AG04449 (cell line): ENCODE data around the gene IRF3.
A peak's percentile ranks its signal among the peaks of the same experiment; 100 is the strongest.

ENCODE experiments used
- CTCF ChIA-PET: fragments of 350-600 bp; formaldehyde crosslinking; extraction: SDS; loops from one replicate; lab custom pipeline; 2021; ENCODE audit warnings: antibody characterized with exemption; lab: Yijun Ruan, JAX
- POLR2A ChIA-PET: fragments of 400-600, 350-600 bp; formaldehyde crosslinking; extraction: SDS; loops from one replicate; lab custom pipeline; 2020; ENCODE audit warnings: antibody characterized with exemption, inconsistent platforms; lab: Yijun Ruan, JAX
- DNase-seq: peaks from one replicate; pipeline ENCODE4 v3.0.0-alpha.2; 2010; ENCODE audit warnings: low read depth, low spot score
- H3K4me3 ChIP-seq: 2 replicates; pipeline ENCODE4 v1.5.1; 2011; ENCODE audit warnings: low read depth, mild to moderate bottlenecking, control low read depth, low read length
- TF ChIP-seq, protein P1 (sequence below): IDR thresholded peaks from one replicate; pipeline ENCODE4 v1.5.1; 2011; ENCODE audit warnings: mild to moderate bottlenecking, moderate library complexity, low read length, control low read depth, inconsistent platforms; ENCODE audit not compliant: insufficient read depth; ENCODE audit errors: missing control alignments

Gene IRF3

DNA sequence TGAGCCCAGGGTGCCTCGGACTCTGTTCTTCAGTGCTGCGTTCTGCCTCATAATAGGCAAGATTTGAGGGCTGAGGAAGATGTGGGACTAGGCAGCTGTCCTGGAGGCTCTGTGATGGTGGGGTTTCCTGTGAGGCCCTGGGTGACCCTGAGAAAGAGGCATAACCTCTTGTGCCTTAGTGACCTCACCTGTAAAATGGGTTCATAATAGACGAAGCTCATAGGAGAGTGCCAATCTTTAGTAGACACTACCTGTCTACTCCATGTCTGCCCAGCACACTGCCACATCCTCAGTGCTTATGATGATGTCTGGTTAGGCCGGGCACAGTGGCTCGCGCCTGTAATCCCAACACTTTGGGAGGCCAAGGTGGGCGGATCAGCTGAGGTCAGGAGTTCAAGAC is 49.1 kb downstream of the IRF3 start:
- TF ChIP-seq, protein P1, sequence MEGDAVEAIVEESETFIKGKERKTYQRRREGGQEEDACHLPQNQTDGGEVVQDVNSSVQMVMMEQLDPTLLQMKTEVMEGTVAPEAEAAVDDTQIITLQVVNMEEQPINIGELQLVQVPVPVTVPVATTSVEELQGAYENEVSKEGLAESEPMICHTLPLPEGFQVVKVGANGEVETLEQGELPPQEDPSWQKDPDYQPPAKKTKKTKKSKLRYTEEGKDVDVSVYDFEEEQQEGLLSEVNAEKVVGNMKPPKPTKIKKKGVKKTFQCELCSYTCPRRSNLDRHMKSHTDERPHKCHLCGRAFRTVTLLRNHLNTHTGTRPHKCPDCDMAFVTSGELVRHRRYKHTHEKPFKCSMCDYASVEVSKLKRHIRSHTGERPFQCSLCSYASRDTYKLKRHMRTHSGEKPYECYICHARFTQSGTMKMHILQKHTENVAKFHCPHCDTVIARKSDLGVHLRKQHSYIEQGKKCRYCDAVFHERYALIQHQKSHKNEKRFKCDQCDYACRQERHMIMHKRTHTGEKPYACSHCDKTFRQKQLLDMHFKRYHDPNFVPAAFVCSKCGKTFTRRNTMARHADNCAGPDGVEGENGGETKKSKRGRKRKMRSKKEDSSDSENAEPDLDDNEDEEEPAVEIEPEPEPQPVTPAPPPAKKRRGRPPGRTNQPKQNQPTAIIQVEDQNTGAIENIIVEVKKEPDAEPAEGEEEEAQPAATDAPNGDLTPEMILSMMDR: no peak
- POLR2A ChIA-PET: interaction anchor here (1.3 kb wide), 1 partner anchor 24 kb away, joined by 5 read pairs; the partner anchor contains the start of gene RRAS
- no peak overlapping the region for H3K4me3 ChIP-seq
- no peak for DNase-seq
- CTCF ChIA-PET: interaction anchor here (0.9 to 1.1 kb wide), 2 partner anchors 21 to 46 kb away, joined by 3 read pairs; no protein-coding TSS in a partner anchor

DNA sequence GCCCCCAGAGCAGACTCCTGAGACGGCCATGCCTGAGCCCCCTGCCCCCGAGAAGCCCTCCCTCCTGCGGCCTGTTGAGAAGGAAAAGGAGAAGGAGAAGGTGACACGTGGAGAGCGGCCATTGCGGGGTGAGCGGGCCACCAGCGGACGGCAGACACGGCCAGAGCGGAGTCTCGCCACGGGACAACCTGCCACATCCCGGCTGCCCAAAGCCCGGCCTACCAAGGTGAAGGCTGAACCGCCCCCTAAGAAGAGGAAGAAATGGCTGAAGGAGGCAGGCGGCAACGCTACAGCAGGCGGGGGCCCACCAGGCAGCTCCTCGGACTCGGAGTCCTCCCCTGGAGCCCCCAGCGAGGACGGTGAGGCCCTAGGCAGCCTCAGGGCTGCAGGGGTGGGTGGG is 49.8 kb downstream of the IRF3 start:
- TF ChIP-seq, protein P1: no peak
- ChIA-PET CTCF (interaction anchor here (1.1 to 1.5 kb wide), 2 partner anchors 20 to 21 kb away, joined by 3 read pairs; no protein-coding TSS in a partner anchor), POLR2A (no interaction called here)
- H3K4me3 ChIP-seq: no peak overlapping the region
- no peak for DNase-seq

DNA sequence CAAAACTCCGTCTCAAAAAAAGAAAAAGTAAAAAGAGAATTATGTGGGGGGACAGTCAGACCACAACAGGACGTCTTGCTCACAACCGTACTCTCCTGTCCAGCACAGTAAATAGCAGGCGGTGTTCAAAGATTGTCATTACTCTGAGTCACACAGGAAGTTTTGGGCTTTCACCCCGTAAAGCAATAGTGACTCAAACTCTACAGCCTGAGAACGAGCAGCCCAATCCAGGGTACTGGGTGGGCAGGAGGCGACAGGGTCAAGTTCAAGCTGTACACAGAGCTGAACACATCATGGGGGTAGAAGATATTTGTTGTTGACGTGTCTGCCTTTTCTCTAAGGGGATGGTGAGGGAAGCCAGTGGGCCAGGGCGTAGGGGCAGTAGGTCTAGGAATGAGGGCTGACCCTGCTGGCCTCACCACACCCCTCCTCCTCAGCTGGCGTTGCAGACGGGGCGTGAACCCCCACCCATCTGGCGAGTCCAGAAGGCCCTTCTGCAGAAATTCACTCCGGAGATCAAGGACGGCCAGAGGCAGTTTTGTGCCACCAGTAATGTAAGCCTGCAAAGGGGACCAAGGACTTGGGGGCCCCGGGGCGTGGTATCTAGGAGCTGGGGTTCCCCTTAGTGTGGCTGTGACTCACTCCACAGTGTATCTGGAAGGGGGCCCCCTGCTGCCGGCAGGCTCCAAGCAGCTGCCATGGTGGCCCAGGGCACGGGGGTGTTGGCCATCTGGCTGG is 51.4 kb downstream of the IRF3 start:
- peak; percentile 45 for DNase-seq
- ChIA-PET CTCF (interaction anchor here (1.5 kb wide), 1 partner anchor 22 kb away, joined by 3 read pairs; no protein-coding TSS in a partner anchor), POLR2A (no interaction called here)
- TF ChIP-seq, protein P1: peak; percentile 11
- H3K4me3 ChIP-seq: no peak overlapping the region

DNA sequence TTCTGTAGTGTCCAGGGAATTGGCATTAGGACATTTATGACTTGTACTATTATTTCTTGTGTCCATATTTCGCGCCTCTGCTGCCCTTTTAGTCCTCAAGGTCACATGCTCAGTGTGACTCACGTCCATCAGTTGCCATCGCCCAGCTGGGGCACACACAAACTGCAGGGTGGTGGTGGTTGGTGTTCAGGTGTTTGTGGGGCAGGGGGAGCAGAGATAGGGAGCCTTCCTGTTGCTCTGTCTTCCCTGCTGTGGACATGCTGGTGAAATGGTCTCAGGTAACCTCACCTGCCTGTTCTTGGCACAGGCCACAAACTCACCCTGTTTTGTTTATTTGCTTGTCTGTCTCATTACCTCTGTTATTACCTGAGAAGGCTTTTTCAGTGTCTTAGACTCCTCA is 52.3 kb downstream of the IRF3 start:
- CTCF ChIA-PET: interaction anchor here (1.3 kb wide), 1 partner anchor 43 kb away, joined by 4 read pairs; no protein-coding TSS in a partner anchor
- no peak for DNase-seq
- POLR2A ChIA-PET: interaction anchor here (0.6 kb wide), 1 partner anchor 117 kb away, joined by 4 read pairs; the partner anchor contains the start of gene RPS11
- no peak overlapping the region for H3K4me3 ChIP-seq
- TF ChIP-seq, protein P1: no peak
